Bone marrow (tissue), 2 donors: ENCODE measurements around the gene CFAP65.

Source experiments
- DNase-seq, 2 donors: peaks; one replicate each; lab custom pipeline; 2025; lab: John Stamatoyannopoulos, UW

CFAP65 gene

DNA sequence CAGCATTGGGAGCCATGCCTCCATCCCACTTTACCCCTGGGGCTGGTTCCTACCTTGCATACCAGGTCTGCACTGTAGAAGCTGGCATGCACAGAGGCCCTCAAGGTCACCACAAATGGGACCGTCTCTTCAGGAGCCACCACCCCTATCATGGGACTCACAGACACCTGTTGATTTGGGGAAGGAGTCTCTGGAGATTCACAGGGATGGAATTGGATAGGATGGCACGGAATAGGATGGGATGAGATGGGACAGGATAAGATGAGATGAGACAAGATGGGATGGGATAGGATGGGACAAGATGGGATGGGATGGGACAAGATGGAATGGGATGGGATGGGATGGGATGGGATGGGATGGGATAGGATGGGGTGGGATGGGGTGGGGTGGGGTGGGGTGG is 32.0 kb downstream of the CFAP65 start:
- DNase-seq, result no peak

DNA sequence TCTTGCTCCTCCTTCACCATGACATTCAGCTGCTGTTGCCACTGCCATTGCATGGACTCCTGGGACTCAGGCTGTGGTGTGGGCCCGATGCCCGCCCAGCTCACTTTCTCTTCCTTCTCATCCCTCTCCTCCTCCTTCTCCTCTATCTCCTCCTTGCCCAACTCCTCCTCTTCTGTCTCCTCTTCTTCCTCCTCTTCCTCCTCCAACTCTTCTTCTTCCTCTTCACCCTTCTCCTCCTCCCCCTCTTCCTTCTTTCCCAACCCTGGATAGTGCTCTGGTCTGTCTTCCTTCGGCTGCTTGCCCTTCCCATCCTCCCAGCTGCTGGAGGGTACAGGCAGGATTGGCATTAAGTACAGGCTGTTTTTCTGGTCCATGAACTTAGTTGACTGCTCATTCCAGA is 37.3 kb downstream of the CFAP65 start:
- no peak for DNase-seq

DNA sequence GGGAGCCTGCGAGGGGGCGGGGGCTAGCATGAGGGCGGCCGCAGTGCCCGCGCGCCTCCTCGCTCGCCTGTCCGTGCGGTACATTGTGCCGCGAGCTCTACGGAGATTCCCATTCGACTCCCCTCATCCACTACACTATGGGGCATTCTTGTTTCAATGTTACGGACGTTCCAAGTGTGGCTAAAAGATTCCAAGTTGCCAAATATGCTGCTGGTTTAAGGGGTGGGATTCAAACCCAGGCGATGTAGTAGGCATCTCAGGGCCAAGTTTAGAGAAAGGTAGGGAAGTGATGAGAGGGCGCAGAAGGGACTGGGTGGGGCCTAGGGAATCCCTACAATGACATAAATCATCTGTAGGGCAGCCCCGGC is 38.1 kb downstream of the CFAP65 start:
- no peak for DNase-seq

DNA sequence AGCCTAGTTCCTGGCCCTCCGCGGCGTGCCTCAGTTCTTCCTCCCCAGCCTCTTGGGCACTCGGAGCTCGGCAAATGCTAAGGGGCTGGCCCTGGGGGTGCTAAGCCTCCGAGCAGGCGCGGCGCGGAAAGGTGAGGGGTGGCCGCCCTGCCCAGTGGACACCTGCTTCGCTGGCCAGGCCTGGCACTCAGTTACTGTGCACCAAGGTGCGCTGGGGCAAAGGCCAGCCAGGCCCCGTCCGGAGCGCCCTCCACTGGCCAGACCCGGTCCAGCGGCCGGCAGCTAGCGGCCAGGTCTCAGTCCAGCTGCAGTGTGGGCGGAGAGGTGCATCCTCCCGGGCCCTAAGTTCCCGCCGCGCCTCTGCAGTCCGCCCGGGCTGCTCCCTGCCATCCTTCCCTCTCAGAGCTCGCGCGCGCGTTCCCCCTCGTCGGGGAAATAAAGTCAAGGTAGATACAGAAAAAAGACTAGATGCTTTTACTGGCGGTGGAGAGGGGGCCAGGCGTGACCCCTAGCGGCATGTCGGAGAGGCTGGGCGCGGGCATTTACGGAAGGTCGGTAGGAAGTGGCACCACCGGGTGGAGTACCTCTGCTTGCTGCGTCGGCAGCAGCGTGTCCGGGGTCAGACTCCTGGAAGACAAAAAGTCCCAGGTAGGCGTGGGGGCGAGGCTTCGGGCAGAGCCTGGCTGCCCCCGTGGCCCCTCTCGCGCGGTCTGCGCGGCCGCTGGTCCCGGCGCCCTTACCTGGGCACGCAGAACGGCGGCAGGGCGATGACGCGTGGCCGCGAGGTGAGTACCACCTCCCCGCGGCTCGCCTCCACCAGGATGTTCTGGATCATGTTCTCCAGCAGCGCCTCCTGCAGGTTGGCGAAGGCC is 38.7 kb downstream of the CFAP65 start:
- no peak for DNase-seq

DNA sequence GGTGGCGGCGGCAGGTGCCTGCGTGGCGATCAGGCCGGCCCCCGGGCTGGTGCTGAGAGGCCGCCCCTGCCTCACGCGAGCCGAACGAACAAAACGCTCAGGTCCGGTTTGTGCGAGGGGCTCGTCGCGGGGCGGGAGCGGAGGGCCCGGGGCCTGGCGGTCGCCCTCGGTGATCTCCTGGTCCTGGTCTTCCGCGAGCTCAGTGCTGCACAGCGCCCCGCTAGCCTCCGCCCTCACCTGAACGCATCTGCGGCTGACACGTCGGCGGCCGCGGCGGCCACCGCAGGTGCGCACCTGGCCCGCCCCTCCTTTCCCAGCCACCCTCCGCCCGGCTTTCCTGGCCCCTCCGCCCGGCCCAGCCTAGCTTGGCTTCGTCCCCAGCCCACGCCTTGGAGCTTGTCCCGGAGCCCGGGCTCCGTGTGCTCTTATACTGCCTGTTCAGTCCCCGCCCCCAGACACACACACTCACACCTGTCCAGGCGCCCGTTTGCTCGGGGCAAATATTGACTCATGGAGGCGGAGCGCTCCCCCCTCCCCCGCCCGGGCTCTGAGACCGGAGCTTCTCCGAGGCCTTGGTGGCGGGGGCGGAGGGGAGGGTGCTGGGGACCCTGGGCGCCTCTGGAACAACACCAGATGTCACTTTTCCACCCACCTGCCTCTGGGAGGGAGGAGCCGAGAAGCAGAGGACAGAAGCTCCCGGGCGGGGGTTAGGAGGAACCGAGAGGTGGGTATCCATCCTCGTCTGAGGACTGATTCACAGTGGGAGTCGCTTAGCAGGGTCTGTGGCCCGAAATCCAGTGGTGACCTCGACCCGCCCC is 39.5 kb downstream of the CFAP65 start:
- DNase-seq, result no peak

DNA sequence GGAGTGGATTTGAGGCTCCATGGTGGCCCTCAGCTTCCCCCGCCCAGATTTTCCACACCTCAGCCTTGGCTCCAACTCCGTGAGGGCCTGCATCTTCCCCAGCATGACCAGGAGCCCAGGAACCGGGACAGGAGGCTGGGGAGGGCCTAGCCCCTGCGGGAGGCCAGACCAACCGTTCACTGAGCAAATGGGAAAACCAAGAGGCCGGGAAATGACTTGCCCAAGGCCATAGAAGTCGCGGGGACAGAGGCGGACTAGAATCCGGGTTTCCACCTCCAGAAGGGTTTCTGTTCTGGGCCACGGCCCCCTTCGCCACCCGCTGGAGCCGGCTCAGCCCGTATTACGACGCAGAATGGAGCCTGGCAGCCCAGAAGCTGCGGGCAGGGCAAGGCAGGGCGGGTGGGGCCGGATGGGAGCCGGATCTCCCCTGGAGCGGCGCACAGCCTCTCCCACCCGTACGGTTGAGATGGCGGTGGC is 40.2 kb downstream of the CFAP65 start:
- DNase-seq, result no peak

DNA sequence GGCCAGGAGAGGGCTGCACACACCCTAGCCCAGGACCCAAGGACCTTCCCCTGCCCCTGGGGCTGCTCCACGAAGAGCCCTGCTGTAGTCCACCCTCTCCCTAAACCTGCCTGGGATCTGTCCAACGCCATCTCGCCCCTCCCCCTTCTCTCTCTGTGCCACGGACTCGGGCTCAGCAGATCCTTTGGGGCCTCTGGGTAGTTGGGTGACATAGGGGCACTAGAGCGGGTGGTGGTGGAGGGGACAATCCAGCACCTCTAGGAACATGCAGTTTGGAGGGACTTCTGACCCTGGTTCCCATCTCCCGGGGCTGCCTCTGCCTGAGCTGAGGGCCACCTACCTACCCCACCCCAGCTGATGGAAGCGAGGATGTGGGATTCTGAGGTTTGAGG is 40.8 kb downstream of the CFAP65 start:
- no peak for DNase-seq

DNA sequence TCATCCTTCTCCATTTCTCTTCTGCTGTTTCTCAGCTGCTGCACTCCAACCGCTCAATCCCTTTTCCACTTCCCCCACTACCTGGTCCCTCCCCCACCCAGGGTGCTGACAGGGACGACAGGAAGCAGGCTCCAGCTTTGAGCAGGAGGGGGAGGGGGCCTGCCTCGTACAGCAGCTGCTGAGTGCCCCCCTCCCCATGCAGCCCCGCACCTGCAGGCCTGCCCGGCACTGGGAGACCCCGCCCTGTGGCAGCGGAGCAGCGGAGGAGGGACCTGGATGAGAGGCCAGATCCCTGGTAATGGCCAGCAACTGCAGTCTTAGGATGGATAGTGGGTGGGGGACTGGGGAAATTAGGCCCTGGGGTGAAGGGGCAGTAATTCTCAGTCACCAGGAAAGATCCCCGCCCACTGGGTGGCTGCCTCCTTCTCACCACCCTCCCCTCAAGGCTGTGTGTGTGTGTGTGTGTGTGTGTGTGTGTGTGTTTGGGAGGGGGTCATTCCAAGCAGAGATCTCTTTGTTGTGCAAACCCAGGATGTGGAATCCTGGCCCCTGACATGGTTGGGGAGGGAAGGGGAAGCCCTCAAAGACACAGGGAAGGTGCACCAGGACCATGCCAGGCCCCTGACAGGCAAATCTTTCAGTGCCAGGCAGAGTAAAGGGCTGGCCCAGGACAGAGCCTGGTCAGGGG is 41.3 kb downstream of the CFAP65 start:
- no peak for DNase-seq

DNA sequence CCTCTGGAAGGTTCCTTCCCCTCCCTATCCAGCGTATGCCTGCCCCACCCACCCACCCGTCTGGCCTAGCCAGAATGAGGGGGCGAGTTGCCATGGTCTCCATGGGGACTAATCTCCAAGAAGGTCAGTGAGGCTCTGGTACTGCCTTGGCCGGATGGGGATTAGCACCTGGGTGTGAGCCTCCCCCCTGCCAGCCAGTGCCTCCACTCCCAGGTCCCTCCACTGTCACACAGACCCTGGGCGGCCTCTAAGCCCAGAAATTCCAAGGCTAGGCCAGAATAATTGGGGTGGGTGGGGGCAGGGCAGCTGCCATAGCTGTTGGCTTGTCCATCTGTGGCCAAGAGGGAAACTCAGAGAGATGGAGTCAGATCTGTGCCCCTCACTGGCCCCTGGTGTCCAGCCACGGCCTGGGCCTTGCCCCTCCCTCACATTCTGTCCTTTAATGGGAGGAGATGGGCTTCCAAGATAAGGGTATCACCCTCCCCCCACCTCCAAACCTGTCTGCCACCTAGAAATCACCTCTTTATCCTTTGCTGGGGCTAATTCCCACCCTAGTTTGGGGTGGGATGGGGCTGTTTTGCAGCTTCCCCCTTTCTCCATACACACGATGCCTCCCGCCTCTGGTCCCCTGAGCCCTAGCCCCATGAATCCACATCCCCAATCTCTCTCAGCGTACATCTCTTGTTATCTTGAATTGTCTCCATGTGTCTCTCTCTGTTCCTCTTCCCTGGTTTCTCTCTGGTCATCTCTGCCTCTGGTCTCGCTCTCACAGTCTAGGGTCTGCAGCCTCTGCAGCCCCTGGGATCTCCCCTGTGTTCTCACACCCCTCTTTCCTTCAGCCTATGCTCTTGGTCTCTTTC is 42.1 kb downstream of the CFAP65 start:
- DNase-seq, result no peak

DNA sequence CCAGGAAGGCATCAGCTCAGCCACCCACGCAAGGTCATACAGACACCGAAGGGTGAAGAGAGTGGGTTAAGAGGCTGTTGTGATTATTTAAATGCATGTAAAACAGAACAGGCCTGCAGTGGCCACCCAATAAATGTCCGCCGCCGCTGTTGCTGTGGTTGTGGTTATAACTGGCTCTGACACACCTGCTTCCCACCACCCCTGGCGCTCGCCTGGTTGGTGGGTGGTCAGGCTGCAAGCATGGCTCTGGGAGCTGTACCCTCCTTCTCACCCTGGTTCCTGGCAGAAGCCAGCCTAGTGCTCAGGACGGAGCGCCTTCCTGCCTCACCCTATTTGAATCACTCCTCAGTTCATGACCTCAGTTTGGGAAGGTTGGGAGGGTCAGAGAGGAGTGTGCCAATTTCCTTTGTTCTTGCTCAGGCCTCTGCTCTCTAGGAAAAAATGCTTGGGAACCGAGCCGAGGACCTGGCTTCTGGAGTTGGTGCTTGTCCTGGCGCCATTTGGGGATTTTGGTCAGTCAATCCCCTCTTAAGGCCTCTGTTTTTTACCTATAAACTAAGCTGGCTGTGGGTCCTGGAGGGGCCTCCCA is 42.8 kb downstream of the CFAP65 start:
- DNase-seq, result no peak

DNA sequence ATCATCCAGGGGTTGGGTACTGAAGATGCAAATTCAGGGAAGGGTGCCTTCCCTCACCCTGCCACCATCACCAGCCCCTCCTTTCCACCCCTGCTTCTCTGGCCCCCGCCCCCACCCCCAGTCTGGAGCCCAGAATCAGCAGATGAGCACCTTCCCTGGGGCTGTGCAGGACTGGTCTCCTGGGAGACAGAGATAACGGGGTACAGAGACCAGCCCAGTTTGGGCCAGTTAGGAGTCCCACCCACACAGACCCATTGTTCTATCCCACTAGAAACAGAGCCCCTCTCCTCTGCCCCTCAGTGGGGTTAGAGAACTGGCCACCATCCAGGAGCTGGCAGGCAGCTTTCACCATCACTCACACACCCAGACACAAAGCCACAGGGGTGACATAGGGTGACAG is 43.6 kb downstream of the CFAP65 start:
- no peak for DNase-seq

DNA sequence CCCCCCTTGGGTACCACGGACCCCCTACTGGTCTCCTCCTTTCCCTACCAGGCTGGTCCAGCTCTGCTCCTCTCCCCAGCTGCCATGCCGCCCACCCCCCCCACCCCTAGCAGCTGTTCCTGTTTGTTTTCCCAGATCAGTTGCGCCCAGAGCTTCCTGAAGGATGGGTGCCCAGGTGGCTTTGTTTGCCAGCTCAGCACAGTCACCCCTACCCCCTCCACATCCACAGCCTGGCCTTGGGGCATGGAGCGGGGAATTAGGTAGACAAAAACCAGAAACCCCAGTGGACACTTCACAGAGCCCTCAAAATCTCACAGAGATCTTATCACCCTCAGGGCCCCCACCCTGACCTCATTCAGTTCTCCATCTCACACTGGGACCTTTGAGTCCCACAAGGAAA is 44.4 kb downstream of the CFAP65 start:
- DNase-seq, result no peak

DNA sequence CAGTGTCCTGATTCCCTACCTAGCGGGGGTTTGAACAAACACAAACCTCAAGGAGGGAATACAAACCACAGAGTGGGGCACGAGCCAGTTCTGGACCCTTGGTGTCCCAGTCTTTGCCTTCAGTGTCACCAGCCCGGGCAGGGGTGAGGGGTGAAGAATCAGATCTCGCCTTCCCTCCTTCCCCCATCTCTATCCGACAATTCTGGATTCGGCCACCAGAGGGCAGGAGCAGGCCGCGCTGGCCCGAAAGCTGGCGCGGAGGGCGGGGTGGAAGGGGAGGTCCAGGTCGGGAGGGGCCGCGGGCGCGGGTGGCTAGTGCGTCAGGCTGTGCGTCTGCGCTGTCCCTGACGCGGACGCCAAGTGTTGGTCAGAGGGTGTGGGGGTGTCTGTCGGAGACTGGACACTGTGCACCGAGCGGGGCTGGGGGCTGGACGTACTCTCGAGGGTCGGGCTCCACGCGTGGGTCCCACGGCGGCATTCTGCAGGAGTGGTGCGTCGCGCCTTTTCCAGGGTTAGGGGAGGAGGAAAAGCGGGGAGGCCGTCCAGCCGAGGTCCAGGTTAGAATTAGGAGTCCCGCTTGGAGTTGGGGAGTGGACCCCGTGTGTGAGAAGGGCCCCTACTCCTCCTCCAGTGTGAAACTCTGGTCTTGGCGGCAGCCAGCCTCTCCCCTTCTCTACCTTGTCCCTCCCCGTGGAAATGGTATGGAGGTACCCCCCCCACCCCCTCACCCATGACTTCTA is 45.2 kb downstream of the CFAP65 start:
- peak; percentile 5 to 59 for DNase-seq

DNA sequence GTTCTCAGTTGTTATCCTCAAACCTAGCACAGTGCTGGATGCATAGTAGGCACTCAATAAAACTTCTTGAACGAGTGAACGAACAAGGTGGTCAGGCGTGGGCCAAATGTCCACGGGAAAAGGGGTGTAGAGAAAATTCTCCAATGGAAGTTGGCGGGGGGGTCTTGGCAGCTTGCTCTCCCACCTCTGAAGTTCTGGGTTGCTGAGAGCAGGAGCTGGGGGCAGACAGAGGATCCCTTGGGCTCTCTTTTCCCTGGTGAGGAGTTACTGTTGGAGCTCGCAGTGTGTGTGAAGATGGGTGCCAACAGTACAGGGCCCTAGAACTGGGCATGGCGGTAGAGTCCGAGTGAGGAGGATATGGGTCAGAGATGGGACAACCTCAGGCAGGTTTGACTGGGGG is 45.8 kb downstream of the CFAP65 start:
- no peak for DNase-seq

DNA sequence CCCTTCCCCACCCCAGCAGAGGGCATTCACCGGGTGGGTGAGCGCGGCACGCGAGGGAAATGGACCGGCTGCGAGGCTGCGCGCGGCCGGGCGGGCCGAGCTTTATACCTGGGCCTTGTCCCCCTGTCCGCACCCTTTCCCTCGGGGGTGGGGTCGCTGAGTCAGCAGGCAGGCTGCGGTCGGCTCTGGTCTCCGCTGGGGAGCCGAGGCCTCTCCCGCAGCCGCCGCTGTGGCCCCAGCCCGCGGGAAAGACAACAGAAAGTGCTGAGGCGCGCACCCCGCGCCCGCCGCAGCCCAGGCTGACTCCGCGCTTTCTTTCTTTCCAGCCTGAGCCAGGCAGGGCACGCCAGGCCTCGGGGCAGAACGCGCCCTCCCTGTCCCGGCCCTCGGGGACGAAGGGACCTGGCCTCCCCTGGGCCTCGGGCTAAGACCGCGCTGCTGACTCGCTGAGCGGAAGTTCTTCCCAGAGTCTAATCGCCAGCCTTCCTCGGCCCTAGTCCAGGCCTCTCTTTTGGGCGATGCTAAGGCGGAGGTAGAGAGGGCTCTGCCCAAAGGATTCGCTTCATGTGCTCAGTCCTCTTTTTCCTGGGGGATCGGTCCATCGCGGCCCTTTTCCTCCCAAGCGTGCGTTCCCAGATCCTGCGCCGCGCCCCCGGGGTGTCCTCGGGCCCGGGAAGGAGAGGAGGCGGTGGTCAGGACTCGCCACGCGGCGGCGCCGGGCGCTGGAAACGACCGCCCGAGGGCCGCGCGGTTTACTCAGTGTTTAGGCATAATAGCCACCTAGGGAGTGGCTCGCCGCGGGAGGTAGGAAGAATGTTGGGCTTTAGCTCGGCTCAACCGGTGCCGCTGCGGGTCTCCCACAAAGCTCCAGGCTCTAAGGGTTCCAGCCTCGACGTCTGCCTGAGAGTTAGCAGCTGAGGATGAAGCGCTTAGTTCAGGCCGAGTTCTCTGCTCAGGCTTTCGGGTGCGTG is 47.7 kb downstream of the CFAP65 start, which contains the start of gene CRYBA2:
Gene CRYBA2 (minus strand): TSS at position 78 of the 971 bp plus-strand sequence. CDS start 246 bp downstream, outside the sequence.
- DNase-seq, result no peak

DNA sequence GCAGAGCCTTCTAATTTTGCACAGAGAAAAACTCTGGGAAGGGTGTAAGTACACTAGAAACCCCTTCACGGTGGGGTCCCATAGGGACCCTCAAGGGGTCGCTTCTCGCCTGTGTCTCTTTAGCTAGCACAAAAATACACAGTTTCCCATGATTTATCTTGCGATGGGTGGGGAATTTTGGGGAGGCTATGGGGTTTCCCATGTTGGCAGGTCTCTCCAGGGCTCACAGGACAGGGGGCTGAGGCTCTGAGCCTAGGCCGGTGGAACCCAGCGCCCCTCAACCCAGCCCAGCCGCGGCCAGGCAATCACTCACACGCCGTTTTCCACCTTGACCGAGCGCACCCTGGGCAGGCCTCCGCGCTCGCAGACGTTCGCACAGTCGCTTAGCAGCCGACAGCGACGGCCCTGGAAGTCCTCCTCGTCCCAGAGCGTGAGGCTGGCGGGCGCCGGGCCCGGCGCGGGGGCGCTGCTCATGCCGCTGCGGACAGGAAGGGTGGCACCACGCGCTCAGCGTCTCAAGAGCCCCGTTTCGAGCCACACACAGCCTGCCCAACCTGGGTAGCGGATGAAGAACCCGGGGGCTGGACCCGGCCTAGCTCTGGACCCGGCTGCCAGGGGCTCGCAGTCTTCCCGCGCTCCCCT is 48.5 kb downstream of the CFAP65 start:
- DNase-seq, result no peak

DNA sequence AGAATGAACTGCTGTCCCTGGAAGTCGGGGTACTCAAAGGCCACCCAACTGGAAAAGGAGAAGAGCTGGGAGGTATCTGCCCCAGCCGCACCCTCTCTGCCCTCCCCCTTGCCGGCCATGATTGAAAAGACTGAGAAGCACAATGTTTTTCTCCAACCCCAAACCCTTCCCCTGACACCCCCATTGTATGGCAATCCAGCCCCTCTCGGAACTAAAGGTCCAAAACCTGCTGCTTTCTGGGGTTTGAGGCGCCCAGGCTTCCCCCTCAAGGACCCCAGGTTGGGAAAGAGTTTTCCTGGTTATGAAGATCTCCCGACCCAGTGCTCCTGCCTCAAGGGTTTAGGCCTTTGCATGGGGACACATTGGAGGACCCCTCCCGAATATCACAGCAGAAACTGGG is 49.1 kb downstream of the CFAP65 start:
- DNase-seq, result no peak

DNA sequence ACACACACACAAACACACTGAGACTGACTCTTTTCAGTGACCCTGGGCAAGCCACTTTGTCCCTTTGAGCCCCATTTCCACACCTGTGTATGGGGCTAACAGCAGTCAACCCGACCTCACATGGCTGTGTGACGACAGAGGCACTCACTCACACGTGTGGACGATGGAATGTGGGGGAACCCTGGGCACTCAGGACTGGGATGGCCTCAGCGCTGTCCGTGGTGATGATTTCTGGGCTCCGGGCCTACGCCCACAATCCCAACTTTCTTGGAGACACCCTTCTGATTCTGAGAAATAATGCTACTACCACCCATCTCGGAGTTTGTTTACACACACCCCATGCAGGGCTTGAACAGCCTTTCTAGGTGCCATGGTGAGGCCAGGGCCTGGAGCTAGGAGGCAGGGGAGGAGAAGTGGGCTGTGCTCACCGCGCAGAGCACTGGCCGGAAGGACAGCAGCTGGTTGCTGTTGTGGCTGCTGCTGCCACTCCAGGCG is 49.6 kb downstream of the CFAP65 start:
- DNase-seq, result no peak

DNA sequence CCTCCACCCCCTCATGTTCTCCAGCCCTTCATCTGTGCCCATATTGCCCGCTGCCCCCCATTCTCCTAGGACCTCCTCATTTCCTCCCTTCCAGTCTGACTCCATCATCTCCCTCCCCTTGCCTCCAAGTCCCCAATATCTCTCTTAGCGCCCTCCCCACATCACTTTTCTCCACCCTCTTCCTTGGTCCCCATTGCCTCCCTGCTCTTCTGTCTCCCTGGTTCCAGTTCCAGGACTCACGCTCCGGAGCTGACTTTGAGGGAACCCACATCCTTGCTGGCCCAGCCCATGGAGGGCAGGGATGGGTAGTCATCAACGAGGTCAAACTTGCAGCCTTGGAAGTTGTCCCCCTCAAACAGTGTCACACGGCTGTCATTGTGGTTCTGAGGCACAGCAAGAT is 50.7 kb downstream of the CFAP65 start:
- no peak for DNase-seq
